Activated B cell treated with CpG ODN at 0.5 μM for 24 hours (primary cell): ENCODE data around the gene HBM. TPM values are rescaled to one million over a fixed set of nuclear protein-coding genes. Genes with fewer than 3 reads are reported as not detected.
A peak's percentile ranks its signal among the peaks of the same experiment; 100 is the strongest.

Source experiments
- ATAC-seq: fragments of 200-7000 bp; cut with Tn5 transposase; one replicate; pipeline ENCODE4 v1.10.0; 2021; ENCODE audit warnings: low read depth, mild to moderate bottlenecking, moderate library complexity
- CTCF ChIA-PET: fragments of 350-600 bp; sonication (Branson Sonifier 250); formaldehyde crosslinking; loops from one replicate; lab custom pipeline; 2021; ENCODE audit warnings: antibody characterized with exemption; lab: Charles Lee
- POLR2A ChIA-PET: fragments of 350-600 bp; sonication (Branson Sonifier 250); formaldehyde crosslinking; loops from one replicate; lab custom pipeline; 2021; ENCODE audit warnings: antibody characterized with exemption; lab: Charles Lee
- DNase-seq: peaks from one replicate; pipeline ENCODE4 v3.0.0; 2022
- H3K27ac Mint-ChIP-seq: one replicate; pipeline ENCODE4 v1.8.0; 2020; ENCODE audit warnings: mixed read lengths
- H3K27me3 Mint-ChIP-seq: one replicate; pipeline ENCODE4 v1.8.0; 2021; ENCODE audit warnings: mixed read lengths
- H3K36me3 Mint-ChIP-seq: one replicate; pipeline ENCODE4 v1.8.0; 2021; ENCODE audit warnings: low read depth, mixed read lengths
- H3K4me1 Mint-ChIP-seq: one replicate; pipeline ENCODE4 v1.8.0; 2021; ENCODE audit warnings: mixed read lengths
- H3K4me3 Mint-ChIP-seq: one replicate; pipeline ENCODE4 v1.8.0; 2020; ENCODE audit warnings: mild to moderate bottlenecking, mixed read lengths
- H3K9me3 Mint-ChIP-seq: one replicate; pipeline ENCODE4 v1.8.0; 2020; ENCODE audit warnings: mixed read lengths
- CTCF ChIP-seq: fragments of 200-600 bp; IDR thresholded peaks from one replicate; pipeline ENCODE4 v1.8.0; 2022; ENCODE audit warnings: antibody characterized with exemption, mild to moderate bottlenecking
- intact Hi-C: fragments of 100-400 bp; cut with micrococcal nuclease; formaldehyde crosslinking; loops from one replicate; pipeline ENCODE4 v1.15.1; 2024
- total RNA-seq: library from RNA; stranded (reverse); gene quantifications from 2 replicates; pipeline ENCODE4 v1.2.3, GENCODE V29; 2022

HBM gene
- total RNA-seq, 1 donor from 2014 or later = not detected

- intact Hi-C loops = loop anchor here (2.0 to 5.0 kb wide), 3 partner anchors 59 to 389 kb away; partner anchors contain the start of genes CAPN15, FAM234A and MPG
- ChIA-PET CTCF (interaction anchor here (1.9 kb wide), 1 partner anchor 20 kb away, joined by 5 read pairs; no protein-coding TSS in a partner anchor), POLR2A (interaction anchor here (0.7 to 1.6 kb wide), 3 partner anchors 52 to 127 kb away, joined by 3 read pairs; no protein-coding TSS in a partner anchor)
- Mint-ChIP-seq H3K27ac (peak overlapping the region; percentile 50), H3K9me3 (no peaks in the 10 kb centered on the region), H3K4me3 (peak overlapping the region; percentile 78), H3K36me3 (peaks cover 4% of the 10 kb centered on the region), H3K27me3 (no peaks in the 10 kb centered on the region), H3K4me1 (peaks cover 11% of the 10 kb centered on the region)
- peak; percentile 23 for ATAC-seq
- DNase-seq = peak; percentile 39
- no peak for TF ChIP-seq CTCF
Observed at GRCh38 chr16:138049-138417, 27.7 kb upstream of the HBM start.

GRCh38 chr16:140175-140857, 25.5 kb upstream of the HBM start:
- POLR2A ChIA-PET = interaction anchor here (0.9 to 1.4 kb wide), 2 partner anchors 11 to 33 kb away, joined by 4 to 7 read pairs; no protein-coding TSS in a partner anchor
- H3K4me1 Mint-ChIP-seq = peaks cover 11% of the 10 kb centered on the region
- H3K36me3 Mint-ChIP-seq = peaks cover 4% of the 10 kb centered on the region
- H3K9me3 Mint-ChIP-seq = no peaks in the 10 kb centered on the region
- TF ChIP-seq CTCF = no peak
- intact Hi-C loops = no loop called here
- H3K4me3 Mint-ChIP-seq = peak overlapping the region; percentile 33
- H3K27me3 Mint-ChIP-seq = peaks cover 7% of the 10 kb centered on the region
- CTCF ChIA-PET = interaction anchor here (0.9 kb wide), 1 partner anchor 23 kb away, joined by 3 read pairs; no protein-coding TSS in a partner anchor
- no peak for ATAC-seq
- H3K27ac Mint-ChIP-seq = peak overlapping the region; percentile 65
- no peak for DNase-seq

- ATAC-seq (no peak), DNase-seq (no peak)
- H3K27ac Mint-ChIP-seq = no peak overlapping the region
- TF ChIP-seq CTCF = no peak
- ChIA-PET POLR2A (no interaction called here), CTCF (no interaction called here)
- no peaks in the 10 kb centered on the region for H3K9me3 Mint-ChIP-seq
- peaks cover 4% of the 10 kb centered on the region for H3K36me3 Mint-ChIP-seq
- intact Hi-C loops = no loop called here
- peaks cover 9% of the 10 kb centered on the region for H3K27me3 Mint-ChIP-seq
- peaks cover 7% of the 10 kb centered on the region for H3K4me1 Mint-ChIP-seq
- no peak overlapping the region for H3K4me3 Mint-ChIP-seq
Observed at GRCh38 chr16:142405-142967, 23.3 kb upstream of the HBM start.

GRCh38 chr16:143047-143446, 22.7 kb upstream of the HBM start:
- no peak for DNase-seq
- Mint-ChIP-seq H3K4me3 (no peak overlapping the region), H3K4me1 (peaks cover 5% of the 10 kb centered on the region), H3K9me3 (no peaks in the 10 kb centered on the region), H3K27me3 (peaks cover 9% of the 10 kb centered on the region), H3K36me3 (peaks cover 4% of the 10 kb centered on the region), H3K27ac (no peak overlapping the region)
- no peak for TF ChIP-seq CTCF
- intact Hi-C loops = no loop called here
- POLR2A ChIA-PET = no interaction called here
- CTCF ChIA-PET = no interaction called here
- no peak for ATAC-seq

- ATAC-seq = no peak
- Mint-ChIP-seq H3K4me3 (no peak overlapping the region), H3K27ac (no peak overlapping the region), H3K36me3 (peaks cover 3% of the 10 kb centered on the region), H3K4me1 (peaks cover 5% of the 10 kb centered on the region), H3K9me3 (no peaks in the 10 kb centered on the region), H3K27me3 (peaks cover 9% of the 10 kb centered on the region)
- intact Hi-C loops = no loop called here
- ChIA-PET CTCF (no interaction called here), POLR2A (no interaction called here)
- TF ChIP-seq CTCF = no peak
- no peak for DNase-seq
Observed at GRCh38 chr16:143456-143855, 22.3 kb upstream of the HBM start.
